HG03175 (cell line): ENCODE measurements around the gene ZFYVE1.
"Not testable (repeated sequence)": the region's sequence is repeated elsewhere in the genome, so short reads cannot be mapped to it uniquely, and the experiment has no call there.

Experiments
- ATAC-seq: cut with Tn5 transposase; IDR thresholded peaks from one replicate; pipeline ENCODE4 v1.9.1; 2021; ENCODE audit warnings: mild to moderate bottlenecking, moderate library complexity; ENCODE audit not compliant: unreplicated experiment

Gene ZFYVE1

DNA sequence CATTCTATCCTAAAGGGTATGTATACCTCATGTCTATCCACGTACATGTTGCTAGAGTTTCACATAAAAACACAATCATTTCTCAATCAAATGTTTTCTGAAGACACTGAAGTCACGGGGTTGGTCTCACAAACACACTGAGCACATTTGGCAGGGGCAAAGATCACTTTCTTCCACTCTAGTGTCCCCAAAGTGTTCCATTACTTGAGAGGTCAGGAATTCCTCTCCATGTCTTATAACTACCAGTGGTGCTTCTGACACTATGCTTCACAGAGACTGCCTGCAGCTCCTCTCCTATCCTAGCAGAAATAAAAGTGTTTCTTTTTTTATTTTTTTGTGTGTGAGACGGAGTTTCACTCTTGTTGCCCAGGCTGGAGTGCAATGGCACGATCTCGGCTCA is 19.1 kb downstream of the ZFYVE1 start:
- no peak for ATAC-seq

DNA sequence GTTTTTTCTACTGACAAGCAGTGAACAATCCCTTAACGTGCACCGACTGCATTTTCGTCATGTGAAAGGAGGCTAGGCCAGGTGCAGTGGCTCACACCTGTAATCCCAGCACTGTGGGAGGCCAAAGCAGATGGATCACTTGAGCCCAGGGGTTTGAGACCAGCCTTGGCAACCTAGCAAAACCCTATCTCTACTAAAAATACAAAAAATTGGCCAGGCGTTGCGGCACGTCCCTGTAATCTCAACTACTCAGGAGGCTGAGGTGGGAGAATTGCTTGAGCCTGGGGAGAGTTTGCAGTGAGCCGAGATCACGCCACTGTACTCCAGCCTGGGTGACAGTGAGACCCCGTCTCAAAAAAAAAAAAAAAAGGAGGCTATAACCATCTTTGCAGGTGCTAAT is 22.3 kb downstream of the ZFYVE1 start:
- not testable (repeated sequence) for ATAC-seq

DNA sequence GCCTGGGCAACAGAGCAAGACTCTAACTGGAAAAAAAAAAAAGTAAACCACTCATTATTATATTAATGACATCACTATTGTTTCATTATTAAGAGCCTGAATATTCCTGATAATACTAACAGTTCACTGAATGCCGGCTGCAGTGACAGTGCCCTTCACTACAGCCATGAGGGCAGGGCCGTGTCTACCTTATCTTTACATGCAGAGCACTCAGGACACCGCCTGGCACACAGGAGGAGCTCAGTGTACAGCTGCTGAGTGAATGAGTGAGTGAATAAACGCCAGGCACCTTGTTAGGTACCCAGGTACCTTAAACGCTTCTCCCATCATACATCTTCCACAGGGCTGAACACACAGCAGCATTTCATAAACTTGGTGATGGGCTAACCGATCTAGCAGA is 23.2 kb downstream of the ZFYVE1 start:
- no peak for ATAC-seq

DNA sequence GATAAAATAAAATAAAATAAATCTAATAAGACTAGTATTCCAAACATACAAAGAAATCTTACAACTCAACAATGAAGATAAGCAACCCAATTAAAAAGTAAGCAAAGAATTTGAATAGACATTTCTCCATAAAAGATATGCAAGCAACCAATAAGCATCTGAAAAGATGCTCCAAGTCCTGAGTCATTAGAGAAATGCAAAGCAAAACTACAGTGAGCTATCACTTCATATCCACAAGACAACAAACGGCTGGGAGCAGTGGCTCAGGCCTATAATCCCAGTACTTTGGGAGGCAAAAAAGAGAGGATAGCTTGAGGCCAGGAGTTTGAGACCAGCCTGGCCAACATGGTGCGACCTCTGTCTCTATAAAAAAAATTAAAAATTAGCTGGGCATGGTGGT is 26.8 kb downstream of the ZFYVE1 start:
- no peak for ATAC-seq

DNA sequence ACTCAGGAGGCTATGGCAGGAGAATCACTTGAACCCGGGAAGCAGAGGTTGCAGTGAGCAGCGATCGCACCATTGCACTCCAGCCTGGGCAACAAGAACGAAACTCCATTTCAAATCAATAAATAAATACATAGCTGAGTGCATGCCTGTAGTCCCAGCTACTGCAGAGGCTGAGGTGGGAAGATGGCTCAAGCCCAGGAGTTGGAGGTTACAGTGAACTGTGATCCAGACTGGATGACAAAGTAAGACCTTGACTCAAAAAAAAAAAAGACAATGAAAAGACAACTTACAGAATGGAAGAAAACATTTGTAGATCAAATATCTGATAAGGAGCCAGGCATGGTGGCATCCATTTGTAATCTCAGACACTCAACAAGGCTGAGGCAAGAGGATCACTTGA is 27.6 kb downstream of the ZFYVE1 start:
- ATAC-seq, result no peak

DNA sequence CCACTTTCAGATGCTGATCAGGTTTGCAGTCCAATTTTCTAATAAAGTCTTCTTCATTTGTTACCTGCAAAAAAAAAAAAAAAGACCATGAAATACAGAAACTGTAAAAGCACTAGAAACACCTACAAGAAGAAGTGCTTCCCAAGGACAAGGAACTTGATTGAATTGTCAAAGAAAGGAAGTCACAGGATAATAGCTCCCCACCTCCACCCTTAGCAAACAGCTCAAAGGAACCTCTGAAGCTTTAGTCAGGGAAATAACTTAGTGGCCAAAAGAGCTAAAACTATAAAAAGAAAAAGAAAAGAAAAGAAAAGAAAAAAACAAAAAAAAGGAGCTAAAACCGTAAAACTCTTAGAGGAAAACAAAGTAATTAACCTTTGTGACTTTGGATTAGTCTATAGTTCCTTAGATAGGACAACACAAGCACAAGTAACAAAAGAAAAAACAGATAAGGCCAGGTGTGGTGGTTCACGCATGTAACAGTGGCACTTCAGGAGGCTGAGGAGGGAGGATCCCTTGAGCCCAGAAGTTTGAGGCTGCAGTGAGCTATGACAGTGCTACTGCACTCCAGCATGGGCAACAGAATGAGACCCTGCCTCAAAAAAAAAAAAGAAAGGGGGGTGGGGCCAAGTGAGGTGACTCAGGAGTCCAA is 28.5 kb downstream of the ZFYVE1 start:
- no peak for ATAC-seq

DNA sequence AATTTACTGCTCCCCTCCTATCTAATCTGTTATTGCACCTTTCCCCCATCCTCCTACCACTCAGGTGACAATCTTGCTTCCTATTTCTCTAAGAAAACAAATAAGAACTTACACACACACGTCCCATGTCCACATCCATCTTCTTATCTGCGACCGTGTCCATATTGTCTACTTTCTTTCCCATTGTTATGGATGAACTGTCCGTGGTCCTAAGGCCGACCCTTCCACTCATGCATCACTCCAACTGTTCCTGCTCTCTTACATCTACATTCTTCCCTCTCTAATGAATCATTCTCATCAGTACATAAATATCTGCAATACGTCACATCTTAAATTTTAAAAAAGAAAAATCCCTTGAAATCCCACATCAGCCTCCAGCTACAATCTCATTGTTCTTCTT is 30.0 kb downstream of the ZFYVE1 start:
- no peak for ATAC-seq

DNA sequence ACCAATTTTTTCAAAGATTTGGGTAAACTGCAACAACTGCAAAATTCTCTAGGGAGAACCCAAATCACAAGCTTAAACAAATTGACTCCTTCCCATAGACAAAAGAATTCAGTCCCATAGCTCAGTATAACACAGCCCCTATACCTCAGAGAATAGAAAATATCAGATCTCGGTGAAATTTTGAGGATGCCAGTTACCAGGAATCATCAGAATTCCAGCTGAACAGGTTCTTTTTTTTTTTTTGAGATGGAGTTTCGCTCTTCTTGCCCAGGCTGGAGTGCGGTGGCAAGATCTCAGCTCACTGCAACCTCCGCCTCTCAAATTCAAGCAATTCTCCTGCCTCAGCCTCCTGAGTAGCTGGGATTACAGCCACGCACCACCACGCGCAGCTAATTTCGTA is 36.7 kb downstream of the ZFYVE1 start:
- ATAC-seq, result no peak

DNA sequence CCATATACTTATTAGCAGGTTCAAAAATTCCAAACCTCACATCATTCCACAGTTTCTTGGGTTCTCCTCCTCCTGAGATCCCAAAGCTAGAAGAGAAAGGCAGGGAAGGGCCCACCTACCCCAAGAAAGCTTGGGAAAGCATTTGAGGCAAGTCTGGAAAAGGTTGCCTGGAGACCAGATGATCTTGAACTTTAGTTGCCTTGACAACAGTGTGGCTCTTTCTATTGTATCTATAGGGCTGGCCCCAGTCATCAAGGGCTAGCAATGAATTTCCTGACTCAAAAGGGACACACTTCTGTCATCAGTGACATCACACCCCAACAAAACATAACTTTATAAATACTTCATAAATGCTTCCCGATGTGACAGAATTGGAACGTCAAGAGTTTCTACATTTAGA is 40.0 kb downstream of the ZFYVE1 start:
- ATAC-seq, result no peak

DNA sequence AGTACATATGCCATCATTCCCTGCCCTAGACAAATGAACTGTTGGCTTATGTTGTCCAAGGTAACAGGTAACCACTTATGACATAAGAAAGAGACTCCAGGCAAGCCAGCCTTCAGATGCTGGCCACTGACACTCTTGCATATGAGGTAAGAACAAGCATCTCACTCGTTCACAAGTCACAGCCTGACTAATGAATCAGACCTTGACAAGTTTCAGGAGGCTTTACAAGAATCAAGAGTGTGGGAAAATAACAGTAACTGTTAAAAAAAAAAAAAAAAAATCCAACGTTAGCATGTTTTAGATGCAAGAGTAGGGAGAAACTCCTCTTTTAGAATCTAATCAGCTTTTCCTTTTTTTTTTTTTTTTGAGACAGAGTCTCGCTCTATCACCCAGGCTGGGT is 40.7 kb downstream of the ZFYVE1 start:
- no peak for ATAC-seq

DNA sequence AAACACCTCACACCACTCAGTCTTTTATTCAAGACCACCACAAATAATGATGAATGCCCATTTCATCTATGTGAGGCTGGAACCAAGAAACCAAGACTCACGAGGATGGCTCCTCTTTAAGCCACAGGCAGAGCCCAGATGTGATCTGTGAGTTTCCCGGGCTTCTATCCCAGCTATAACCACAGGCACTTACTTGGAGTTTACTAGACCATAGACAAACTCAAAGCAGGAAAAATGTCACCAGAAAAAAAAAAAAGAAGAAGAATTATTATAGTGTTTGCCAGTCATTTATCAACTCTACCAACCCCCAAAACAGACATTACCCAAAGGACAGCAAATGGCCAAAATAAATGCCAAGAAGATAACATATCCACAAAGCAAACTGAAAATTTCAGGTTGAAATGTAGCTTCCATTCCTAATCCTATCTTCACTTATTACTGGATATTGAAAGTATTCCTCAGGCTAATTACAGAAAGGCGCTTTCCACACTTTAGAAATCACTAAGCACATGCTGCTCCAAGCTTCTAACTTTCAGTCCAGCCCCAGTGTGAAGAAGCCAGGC is 44.7 kb downstream of the ZFYVE1 start:
- no peak for ATAC-seq

DNA sequence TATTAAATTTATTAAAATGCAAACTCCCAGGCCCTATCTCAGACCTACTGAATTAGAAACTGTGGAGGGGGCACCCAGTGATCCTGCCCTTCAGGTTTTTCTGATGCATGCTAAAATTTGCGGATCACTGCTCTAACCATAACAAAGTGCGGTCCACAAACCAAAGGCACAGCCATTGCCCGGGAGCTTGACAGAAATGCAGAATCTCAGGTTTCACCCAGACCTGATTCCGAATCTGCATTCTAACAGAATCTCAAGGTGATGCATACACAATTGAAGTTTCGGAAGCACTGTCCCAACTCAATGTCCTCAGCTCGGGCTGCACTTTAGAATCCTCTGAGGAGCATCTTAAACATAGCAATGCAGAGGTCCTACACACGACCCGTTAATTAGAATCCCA is 46.0 kb downstream of the ZFYVE1 start:
- ATAC-seq, result no peak

DNA sequence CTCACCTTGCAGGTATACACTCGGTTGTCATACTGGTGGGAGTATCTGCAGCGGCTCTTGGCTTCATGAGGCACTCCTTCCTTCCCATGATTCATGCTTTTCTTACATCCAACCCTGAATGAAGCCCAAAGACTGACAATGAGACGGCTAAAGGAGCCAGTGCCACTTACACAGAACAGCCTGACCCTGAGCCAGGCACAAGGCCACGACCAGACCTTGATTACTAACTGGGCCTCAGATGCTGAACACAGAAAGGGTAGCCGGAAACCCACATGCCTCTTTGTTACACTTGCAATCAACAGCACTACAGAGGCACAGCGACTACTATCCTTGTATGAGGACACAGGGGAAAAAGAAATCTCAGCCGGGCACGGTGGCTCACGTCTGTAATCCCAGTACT is 48.0 kb downstream of the ZFYVE1 start:
- no peak for ATAC-seq

DNA sequence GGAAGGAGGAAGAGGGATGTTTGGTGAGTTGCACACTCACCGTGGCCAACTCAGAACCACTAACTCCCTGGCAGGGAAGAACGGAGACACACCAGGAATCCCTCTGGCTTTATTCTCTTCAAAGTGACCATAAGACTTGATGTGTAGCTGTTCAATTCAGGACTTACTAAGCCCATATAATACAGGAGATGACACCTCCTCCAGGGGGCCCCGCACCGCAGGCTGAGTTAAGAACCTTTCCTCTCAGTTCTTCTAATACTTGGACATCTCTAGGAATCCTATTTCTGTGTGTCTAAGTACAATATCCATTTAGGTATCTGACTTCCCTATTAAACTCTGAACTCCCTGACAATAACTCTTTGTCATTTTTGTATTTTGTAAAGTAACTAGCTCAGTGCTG is 51.1 kb downstream of the ZFYVE1 start:
- ATAC-seq, result no peak

DNA sequence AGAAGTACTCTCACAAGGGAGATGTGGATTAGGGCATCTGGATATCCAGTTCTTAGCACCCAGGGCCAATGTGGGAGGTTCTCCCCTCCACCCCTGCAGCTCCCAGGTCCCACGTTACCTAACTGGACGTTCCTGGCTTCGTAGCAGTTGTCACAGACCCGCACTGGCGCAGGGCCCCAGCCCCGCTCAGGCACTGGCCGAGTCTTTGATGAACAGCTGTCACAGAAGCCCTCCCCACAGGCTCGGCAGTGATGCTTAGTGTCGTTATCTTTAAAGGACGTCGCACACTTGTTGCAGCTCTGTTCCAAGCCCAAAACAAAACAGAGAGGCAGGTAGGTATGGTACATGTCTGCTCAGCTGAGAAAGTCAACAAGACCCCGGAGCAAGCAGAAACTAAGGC is 52.2 kb downstream of the ZFYVE1 start:
- no peak for ATAC-seq

DNA sequence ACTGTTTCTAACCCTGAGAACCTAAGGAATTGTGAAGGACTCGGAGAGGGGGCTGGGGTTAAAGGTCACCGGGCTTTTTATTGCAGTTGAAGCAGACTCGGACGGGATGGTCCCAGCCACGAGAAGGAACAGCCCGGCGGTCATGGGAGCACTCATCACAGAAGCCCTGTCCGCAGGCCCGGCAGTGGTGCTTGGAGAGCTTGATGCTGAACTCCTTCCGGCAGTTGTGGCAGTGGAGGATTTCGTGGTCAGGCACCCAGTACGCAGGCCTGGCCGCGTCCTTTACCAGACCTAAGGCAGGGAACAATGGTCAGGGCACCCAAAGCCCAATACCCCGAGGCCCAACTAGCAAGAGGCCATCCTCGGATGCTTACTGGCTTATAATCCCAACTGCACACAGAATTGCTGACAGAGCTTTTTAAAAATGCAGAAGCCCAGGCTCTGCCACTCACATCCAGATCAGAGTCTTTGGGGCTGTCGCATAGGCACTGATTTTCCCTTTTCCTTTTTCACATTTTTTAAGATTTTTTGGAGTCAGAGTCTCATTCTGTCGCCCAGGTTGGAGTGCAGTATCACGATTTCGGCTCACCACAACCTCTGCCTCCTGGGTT is 56.0 kb downstream of the ZFYVE1 start:
- no peak for ATAC-seq

DNA sequence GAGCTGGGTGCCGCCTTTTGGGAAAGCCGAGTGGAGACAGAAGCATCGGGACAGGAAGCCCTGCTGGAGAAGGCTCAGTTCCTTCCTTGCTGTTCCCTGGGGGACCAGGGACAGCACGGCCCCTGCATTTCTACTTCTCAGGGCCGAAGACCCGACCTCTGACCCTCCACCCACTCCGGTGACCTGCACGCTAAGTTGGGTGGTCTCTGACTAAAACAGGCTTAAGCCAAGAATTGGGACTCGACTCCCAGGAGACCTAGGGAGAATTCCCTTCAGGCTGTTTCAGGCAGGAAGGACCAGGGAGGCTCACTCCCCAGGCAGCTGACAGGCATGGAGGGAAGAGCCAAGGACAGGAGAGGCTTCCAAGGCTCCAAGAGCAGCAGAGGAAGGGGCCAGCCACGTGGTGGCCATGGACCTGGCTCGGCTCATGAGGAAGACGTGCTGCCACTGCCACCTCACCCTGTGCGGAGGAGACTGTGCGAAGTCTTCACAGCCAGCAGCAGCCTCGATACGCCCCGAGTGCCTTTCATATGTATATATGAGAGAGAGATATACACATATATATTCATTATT is 56.8 kb downstream of the ZFYVE1 start:
- no peak for ATAC-seq

DNA sequence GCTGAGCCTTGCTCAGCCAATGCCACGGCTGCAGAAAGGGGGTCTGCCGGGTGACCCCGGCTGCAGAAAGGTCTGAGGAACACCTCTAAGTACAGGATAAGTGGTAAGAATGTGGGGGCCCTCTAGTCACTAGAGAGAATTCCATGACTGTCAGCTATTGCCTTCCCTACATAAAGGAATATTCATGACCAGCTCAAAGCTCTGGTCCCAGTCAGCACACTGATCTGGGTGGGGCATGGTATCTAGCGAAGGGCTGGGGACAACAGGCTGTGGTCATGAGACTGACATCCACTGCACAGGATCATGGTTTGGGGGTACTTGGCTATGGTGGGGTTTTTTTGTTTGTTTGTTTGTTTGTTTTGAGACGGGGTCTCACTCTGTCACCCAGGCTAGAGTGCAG is 58.6 kb downstream of the ZFYVE1 start:
- ATAC-seq, result no peak

DNA sequence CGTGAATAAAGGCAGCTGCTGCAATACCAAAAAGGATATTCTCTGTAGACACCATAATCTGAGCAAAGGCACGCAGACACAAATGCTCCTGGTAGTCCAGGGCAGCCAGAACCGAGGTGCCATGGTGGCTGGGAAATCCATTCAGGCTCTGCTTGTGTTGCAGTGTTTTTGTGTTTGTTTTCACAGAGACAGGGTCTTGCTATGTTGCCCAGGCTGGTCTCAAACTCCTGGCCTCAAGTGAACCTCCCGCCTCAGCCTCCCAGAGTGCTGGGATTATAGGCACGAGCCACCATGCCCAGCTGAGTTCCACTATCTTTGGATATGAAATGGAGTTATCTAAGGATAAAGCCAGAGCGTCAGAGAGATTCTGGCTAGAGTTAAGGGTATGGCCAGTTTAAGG is 60.9 kb downstream of the ZFYVE1 start:
- ATAC-seq, result no peak

DNA sequence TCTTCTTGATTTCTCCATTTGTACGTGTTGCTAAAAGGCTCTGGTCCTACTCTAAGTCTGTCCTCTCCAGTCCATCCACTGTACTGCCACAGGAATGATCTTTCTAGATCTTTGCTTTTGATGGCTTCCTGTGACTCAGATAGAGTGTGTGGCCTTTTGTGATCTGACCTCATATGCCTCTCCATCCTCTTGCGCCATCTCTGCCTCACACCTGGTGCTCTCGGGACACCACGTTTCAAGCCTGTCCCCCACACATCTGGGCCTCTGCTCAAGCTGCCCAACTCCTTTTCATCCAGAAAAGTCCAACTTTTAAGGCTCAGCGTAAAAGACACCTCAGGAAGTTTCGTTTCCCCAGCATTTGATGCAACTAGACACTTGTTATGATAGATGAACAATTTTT is 61.7 kb downstream of the ZFYVE1 start:
- ATAC-seq, result no peak

DNA sequence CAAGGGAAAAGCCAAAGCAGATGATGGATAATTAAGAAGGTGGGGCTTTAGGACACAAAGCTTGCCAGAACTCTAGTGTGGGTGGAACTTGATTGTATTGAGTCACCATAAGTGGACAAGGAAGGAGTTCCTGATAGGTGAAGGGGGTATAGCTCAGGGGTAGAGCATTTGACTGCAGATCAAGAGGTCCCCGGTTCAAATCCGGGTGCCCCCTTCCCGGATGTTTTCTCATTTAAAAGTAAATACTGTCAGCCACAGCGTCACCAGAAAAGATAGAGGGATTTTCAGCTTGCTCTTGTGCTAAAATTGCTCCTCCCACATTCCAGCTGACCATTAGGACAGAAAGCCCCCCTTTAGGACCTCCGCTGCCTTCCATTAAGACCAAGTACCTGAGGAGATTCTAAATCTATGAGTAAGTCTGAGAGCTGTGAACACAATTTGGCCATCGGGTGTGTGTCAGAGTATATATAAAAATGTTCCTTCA is 64.0 kb downstream of the ZFYVE1 start:
- ATAC-seq, result no peak

DNA sequence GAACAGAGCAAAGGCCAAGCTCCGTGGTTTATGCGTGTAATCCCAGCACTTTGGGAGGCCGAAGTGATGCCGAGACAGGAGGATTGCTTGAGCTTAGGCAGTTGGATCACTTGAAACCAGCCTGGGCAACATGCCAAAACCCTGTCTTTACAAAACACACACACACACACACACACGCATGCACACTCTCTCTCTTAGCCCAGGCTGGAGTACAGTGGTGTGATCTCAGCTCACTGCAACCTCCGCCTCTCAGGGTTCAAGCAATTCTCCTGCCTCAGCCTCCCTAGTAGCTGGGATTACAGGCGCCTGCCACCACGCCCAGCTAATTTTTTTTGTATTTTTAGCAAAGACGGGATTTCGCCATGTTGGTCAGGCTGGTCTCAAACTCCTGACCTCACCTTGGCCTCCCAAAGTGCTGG is 64.6 kb downstream of the ZFYVE1 start:
- not testable (repeated sequence) for ATAC-seq
